Peyer's patch (tissue), 4 donors: ENCODE data around the gene KCNQ1.

Source experiments
- CTCF ChIP-seq, 6 experiments: fragments of 450-650 bp in 4 of 6; fragments of 200-600 bp in 2 of 6; sonication (generic) in 1 of 6; IDR thresholded peaks; one replicate each; pipeline ENCODE4 v1.5.1; 2017 to 2019; ENCODE audit warnings: antibody characterized with exemption in 6 of 6, mild to moderate bottlenecking in 3 of 6, moderate library complexity in 1 of 6
- POLR2A ChIP-seq, 2 donors: fragments of 450-650 bp; IDR thresholded peaks; one replicate each; pipeline ENCODE4 v1.5.1; 2017; ENCODE audit warnings: antibody characterized with exemption in 2 of 2, mild to moderate bottlenecking in 2 of 2, moderate library complexity in 2 of 2

- TF ChIP-seq CTCF (IDR thresholded peaks at IDR 0.05), result no peak
- peak; percentile 42 to 54 for TF ChIP-seq POLR2A (IDR thresholded peaks at IDR 0.05)
Measured at GRCh38 chr11:2699185-2699530, 254.3 kb downstream of the KCNQ1 start.
